T-helper 17 cell (primary cell): ENCODE results near the gene ZNF511. TPM values are rescaled to one million over a fixed set of nuclear protein-coding genes. Genes with fewer than 3 reads are reported as not detected.
A peak's percentile ranks its signal among the peaks of the same experiment; 100 is the strongest.

Experiments used
- ATAC-seq: fragments of 150-1000 bp; cut with Tn5 transposase; 2 replicates; pipeline ENCODE4 v1.10.0; 2021; ENCODE audit warnings: mild to moderate bottlenecking, moderate library complexity
- DNase-seq, 3 donors: peaks; one replicate each; pipeline versions ENCODE4 v3.0.0 to v3.0.0-alpha.2; 2020 to 2021
- H3K9me3 ChIP-seq: one replicate; pipeline ENCODE4 v1.7.0; 2013; ENCODE audit warnings: low read length, mild to moderate bottlenecking; ENCODE audit not compliant: control insufficient read depth, poor library complexity, severe bottlenecking
- H3K27ac Mint-ChIP-seq: one replicate; pipeline ENCODE4 v1.8.0; 2022; ENCODE audit warnings: mild to moderate bottlenecking, moderate library complexity, mixed read lengths
- H3K27me3 Mint-ChIP-seq: one replicate; pipeline ENCODE4 v1.8.0; 2022; ENCODE audit warnings: mixed read lengths
- H3K36me3 Mint-ChIP-seq: one replicate; pipeline ENCODE4 v1.8.0; 2022; ENCODE audit warnings: low read depth, mixed read lengths
- H3K4me1 Mint-ChIP-seq: one replicate; pipeline ENCODE4 v1.8.0; 2022; ENCODE audit warnings: mild to moderate bottlenecking, mixed read lengths
- H3K4me3 Mint-ChIP-seq: one replicate; pipeline ENCODE4 v1.8.0; 2022; ENCODE audit warnings: mild to moderate bottlenecking, moderate library complexity, mixed read lengths
- total RNA-seq, 4 donors: library from RNA in 2 of 4; stranded (reverse) in 2 of 4; gene quantifications; one replicate each; pipeline ENCODE4 v1.2.3 and lab custom pipeline; 2022 to 2026

ZNF511 gene
- total RNA-seq, 2 donors from 2014 or later = 28.1 to 33.2 TPM

- Mint-ChIP-seq H3K27ac (no peak overlapping the region), H3K4me1 (peaks cover 15% of the 10 kb centered on the region), H3K4me3 (no peak overlapping the region), H3K36me3 (no peaks in the 10 kb centered on the region), H3K27me3 (no peaks in the 10 kb centered on the region)
- ATAC-seq (no peak), DNase-seq (no peak)
- H3K9me3 ChIP-seq = no peaks in the 10 kb centered on the region
Observed at GRCh38 chr10:133269367-133269766, 39.3 kb upstream of the ZNF511 start.

GRCh38 chr10:133270204-133270603, 38.5 kb upstream of the ZNF511 start:
- Mint-ChIP-seq H3K36me3 (no peaks in the 10 kb centered on the region), H3K27me3 (no peaks in the 10 kb centered on the region), H3K27ac (no peak overlapping the region), H3K4me3 (peak overlapping the region; percentile 25), H3K4me1 (peaks cover 12% of the 10 kb centered on the region)
- ATAC-seq (no peak), DNase-seq (no peak)
- H3K9me3 ChIP-seq = no peaks in the 10 kb centered on the region

- Mint-ChIP-seq H3K4me3 (no peak overlapping the region), H3K36me3 (no peaks in the 10 kb centered on the region), H3K4me1 (peaks cover 7% of the 10 kb centered on the region), H3K27ac (no peak overlapping the region), H3K27me3 (no peaks in the 10 kb centered on the region)
- DNase-seq = no peak
- H3K9me3 ChIP-seq = no peaks in the 10 kb centered on the region
- ATAC-seq = no peak
Observed at GRCh38 chr10:133270773-133271297, 37.9 kb upstream of the ZNF511 start.

- no peak for DNase-seq
- peaks cover 5% of the 10 kb centered on the region for H3K4me1 Mint-ChIP-seq
- H3K9me3 ChIP-seq = no peaks in the 10 kb centered on the region
- no peak overlapping the region for H3K27ac Mint-ChIP-seq
- no peak for ATAC-seq
- no peaks in the 10 kb centered on the region for H3K27me3 Mint-ChIP-seq
- H3K36me3 Mint-ChIP-seq = no peaks in the 10 kb centered on the region
- no peak overlapping the region for H3K4me3 Mint-ChIP-seq
Observed at GRCh38 chr10:133271521-133272300, 37.0 kb upstream of the ZNF511 start.

GRCh38 chr10:133272301-133272963, 36.3 kb upstream of the ZNF511 start:
- ATAC-seq = no peak
- peaks cover 6% of the 10 kb centered on the region for H3K4me1 Mint-ChIP-seq
- H3K4me3 Mint-ChIP-seq = peak overlapping the region; percentile 33
- H3K36me3 Mint-ChIP-seq = no peaks in the 10 kb centered on the region
- H3K27me3 Mint-ChIP-seq = no peaks in the 10 kb centered on the region
- H3K9me3 ChIP-seq = no peaks in the 10 kb centered on the region
- DNase-seq = no peak
- no peak overlapping the region for H3K27ac Mint-ChIP-seq

GRCh38 chr10:133272964-133273420, 35.7 kb upstream of the ZNF511 start:
- H3K36me3 Mint-ChIP-seq = no peaks in the 10 kb centered on the region
- no peaks in the 10 kb centered on the region for H3K9me3 ChIP-seq

GRCh38 chr10:133273534-133274143, 35.1 kb upstream of the ZNF511 start:
- ATAC-seq (no peak), DNase-seq (no peak)
- no peaks in the 10 kb centered on the region for H3K27me3 Mint-ChIP-seq
- peak overlapping the region; percentile 28 for H3K4me3 Mint-ChIP-seq
- no peak overlapping the region for H3K27ac Mint-ChIP-seq
- no peaks in the 10 kb centered on the region for H3K9me3 ChIP-seq
- H3K4me1 Mint-ChIP-seq = peaks cover 15% of the 10 kb centered on the region
- H3K36me3 Mint-ChIP-seq = no peaks in the 10 kb centered on the region

More at GRCh38 chr10:133272964-133273420, 35.7 kb upstream of the ZNF511 start:
- no peak overlapping the region for H3K27ac Mint-ChIP-seq
- H3K27me3 Mint-ChIP-seq = no peaks in the 10 kb centered on the region
- peaks cover 11% of the 10 kb centered on the region for H3K4me1 Mint-ChIP-seq
- DNase-seq (no peak), ATAC-seq (no peak)
- H3K4me3 Mint-ChIP-seq = no peak overlapping the region

- Mint-ChIP-seq H3K27me3 (no peaks in the 10 kb centered on the region), H3K36me3 (no peaks in the 10 kb centered on the region), H3K4me3 (peak overlapping the region; percentile 95), H3K4me1 (peaks cover 24% of the 10 kb centered on the region), H3K27ac (peak overlapping the region; percentile 96)
- DNase-seq = peak; percentile 71 to 84 (median 74)
- no peaks in the 10 kb centered on the region for H3K9me3 ChIP-seq
- peak; percentile 78 for ATAC-seq
Observed at GRCh38 chr10:133274751-133275683, 33.7 kb upstream of the ZNF511 start.

- DNase-seq (peak in 1 of 3 donors; percentile 39), ATAC-seq (peak; percentile 29)
- Mint-ChIP-seq H3K36me3 (no peaks in the 10 kb centered on the region), H3K27me3 (no peaks in the 10 kb centered on the region), H3K27ac (peak overlapping the region; percentile 96), H3K4me1 (peaks cover 24% of the 10 kb centered on the region), H3K4me3 (peak overlapping the region; percentile 95)
- H3K9me3 ChIP-seq = no peaks in the 10 kb centered on the region
Observed at GRCh38 chr10:133275684-133276092, 33.0 kb upstream of the ZNF511 start.

- ATAC-seq (no peak), DNase-seq (no peak)
- Mint-ChIP-seq H3K27me3 (no peaks in the 10 kb centered on the region), H3K4me3 (peak overlapping the region; percentile 95), H3K36me3 (no peaks in the 10 kb centered on the region), H3K4me1 (peaks cover 24% of the 10 kb centered on the region), H3K27ac (peak overlapping the region; percentile 96)
- no peaks in the 10 kb centered on the region for H3K9me3 ChIP-seq
Observed at GRCh38 chr10:133276100-133276434, 32.6 kb upstream of the ZNF511 start.

- Mint-ChIP-seq H3K27ac (peak within 1 kb of the TSS; percentile 96), H3K27me3 (no peaks in the 10 kb centered on the region), H3K4me3 (peak within 1 kb of the TSS; percentile 95), H3K4me1 (peaks cover 24% of the 10 kb centered on the region), H3K36me3 (no peaks in the 10 kb centered on the region)
- peak; percentile 43 for ATAC-seq
- no peaks in the 10 kb centered on the region for H3K9me3 ChIP-seq
- peak; percentile 62 to 74 (median 68) for DNase-seq
Observed at GRCh38 chr10:133276435-133277201, 32.1 kb upstream of the ZNF511 start, which contains the start of gene ADAM8. Gene ADAM8 (minus strand): TSS chr10:133276868. CDS start chr10:133276817, 51 bp downstream.
